Cardiac fibroblast (primary cell): Measurements from ENCODE around the gene OPALIN.

Experiments
- DNase-seq, 2 donors: peaks; one replicate each; pipeline versions ENCODE4 v3.0.0 to v3.0.0-alpha.2; 2010; ENCODE audit warnings: low read depth in 2 of 2
- H3K4me3 ChIP-seq, 2 donors: replicated peaks in 1 of 2; 1 replicate in 1 of 2; 2 replicates in 1 of 2; pipeline ENCODE4 v1.5.1; 2011; ENCODE audit warnings: low read depth in 2 of 2, low read length in 2 of 2, mild to moderate bottlenecking in 2 of 2, moderate library complexity in 1 of 2
- CTCF ChIP-seq: IDR thresholded peaks from one replicate; pipeline ENCODE4 v1.5.1; 2011; ENCODE audit warnings: low read depth, mild to moderate bottlenecking, low read length, inconsistent platforms

Gene OPALIN

GRCh38 chr10:96334616-96335526 is 23.9 kb downstream of the OPALIN start:
- no peak overlapping the region for H3K4me3 ChIP-seq
- DNase-seq, result peak; percentile 57 to 58
- peak; percentile 84 for TF ChIP-seq CTCF

- H3K4me3 ChIP-seq, result no peak overlapping the region
- no peak for TF ChIP-seq CTCF
- no peak for DNase-seq
Observed at GRCh38 chr10:96333101-96333500, 25.7 kb downstream of the OPALIN start.

GRCh38 chr10:96327462-96327861 is 31.3 kb downstream of the OPALIN start:
- H3K4me3 ChIP-seq, result no peak overlapping the region
- no peak for TF ChIP-seq CTCF
- DNase-seq, result no peak

- no peak for DNase-seq
- H3K4me3 ChIP-seq, result no peak overlapping the region
- TF ChIP-seq CTCF, result no peak
Observed at GRCh38 chr10:96325719-96326373, 33.0 kb downstream of the OPALIN start.

GRCh38 chr10:96324447-96324846 is 34.4 kb downstream of the OPALIN start:
- no peak for TF ChIP-seq CTCF
- no peak for DNase-seq
- H3K4me3 ChIP-seq, result no peak overlapping the region

- DNase-seq, result no peak
- no peak for TF ChIP-seq CTCF
Observed at GRCh38 chr10:96322275-96322674, 36.5 kb downstream of the OPALIN start.

More at GRCh38 chr10:96322275-96322674, 36.5 kb downstream of the OPALIN start:
- H3K4me3 ChIP-seq, result no peak overlapping the region
